BLaER1 (cell line): ENCODE measurements around the gene MYH10.

Experiments
- H3K27ac ChIP-seq: shearing (Covaris generic); formaldehyde crosslinking; 2 replicates; pipeline ENCODE4 v1.8.1; 2022
- H3K27me3 ChIP-seq: shearing (Covaris generic); formaldehyde crosslinking; 2 replicates; pipeline ENCODE4 v1.8.1; 2022
- H3K36me3 ChIP-seq: shearing (Covaris generic); formaldehyde crosslinking; 2 replicates; pipeline ENCODE4 v1.8.1; 2022
- H3K4me1 ChIP-seq: shearing (Covaris generic); formaldehyde crosslinking; 2 replicates; pipeline ENCODE4 v1.8.1; 2022
- H3K4me2 ChIP-seq: shearing (Covaris generic); formaldehyde crosslinking; 2 replicates; pipeline ENCODE4 v1.8.1; 2022
- H3K4me3 ChIP-seq: shearing (Covaris generic); formaldehyde crosslinking; 2 replicates; pipeline ENCODE4 v1.8.1; 2022
- H3K9ac ChIP-seq: shearing (Covaris generic); formaldehyde crosslinking; 2 replicates; pipeline ENCODE4 v1.8.1; 2022
- H3K9me3 ChIP-seq: shearing (Covaris generic); formaldehyde crosslinking; 2 replicates; pipeline ENCODE4 v1.8.1; 2022
- H4K20me1 ChIP-seq: shearing (Covaris generic); formaldehyde crosslinking; 2 replicates; pipeline ENCODE4 v1.8.1; 2022
- Cebpa-rat ChIP-seq: shearing (Covaris generic); IDR thresholded peaks from 2 replicates; pipeline ENCODE4 v1.8.1; 2022

The MYH10 gene

DNA sequence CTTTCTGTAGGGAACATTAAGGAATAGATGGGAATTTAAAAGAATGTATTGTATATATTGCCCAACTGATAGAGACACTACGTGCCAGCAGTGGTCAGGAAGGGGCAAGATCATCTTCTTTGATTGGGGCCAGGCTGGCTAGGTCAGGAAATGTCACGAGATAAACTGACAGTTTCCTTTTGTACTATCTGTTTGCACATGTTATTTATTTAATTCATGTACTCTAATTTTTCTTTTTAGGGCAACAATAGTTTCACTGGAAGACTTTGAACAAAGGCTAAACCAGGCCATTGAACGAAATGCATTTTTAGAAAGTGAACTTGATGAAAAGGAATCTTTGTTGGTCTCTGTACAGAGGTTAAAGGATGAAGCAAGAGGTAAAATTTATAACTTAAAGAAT is 182.2 kb downstream of the MYH10 start:
- Histone ChIP-seq H3K9me3 (no peaks in the 10 kb centered on the region), H3K36me3 (peaks cover 97% of the 10 kb centered on the region), H3K27me3 (no peaks in the 10 kb centered on the region), H3K9ac (no peak overlapping the region), H3K4me2 (no peak overlapping the region), H3K4me3 (no peak overlapping the region), H4K20me1 (peaks cover 40% of the 10 kb centered on the region), H3K4me1 (no peaks in the 10 kb centered on the region), H3K27ac (no peak overlapping the region)
- no peak for TF ChIP-seq Cebpa-rat

DNA sequence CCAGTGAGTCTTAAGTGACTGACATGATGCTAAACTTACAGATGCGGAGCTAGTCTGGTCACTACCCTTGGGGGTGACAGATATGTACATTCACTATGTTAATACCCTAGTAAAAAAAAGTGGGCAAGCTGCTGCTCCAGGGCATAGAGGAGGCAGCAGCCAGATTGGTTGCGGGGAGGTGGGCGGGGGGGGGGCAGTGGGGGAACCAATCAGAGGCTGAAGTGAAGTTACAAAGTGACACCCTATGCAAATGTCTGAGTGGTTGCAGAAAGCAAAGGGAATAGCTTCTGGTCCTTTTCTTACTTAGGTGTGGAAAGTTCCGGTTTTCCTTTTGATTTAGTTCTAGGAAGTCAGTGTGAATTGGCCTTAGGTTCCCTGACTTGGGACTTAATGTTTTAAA is 182.7 kb downstream of the MYH10 start:
- H3K27ac ChIP-seq: no peak overlapping the region
- no peaks in the 10 kb centered on the region for H3K9me3 ChIP-seq
- H3K27me3 ChIP-seq: no peaks in the 10 kb centered on the region
- no peak overlapping the region for H3K4me3 ChIP-seq
- H3K9ac ChIP-seq: no peak overlapping the region
- no peak overlapping the region for H3K4me2 ChIP-seq
- H3K36me3 ChIP-seq: peaks cover 97% of the 10 kb centered on the region
- H3K4me1 ChIP-seq: no peaks in the 10 kb centered on the region
- H4K20me1 ChIP-seq: peaks cover 45% of the 10 kb centered on the region
- TF ChIP-seq Cebpa-rat: no peak

DNA sequence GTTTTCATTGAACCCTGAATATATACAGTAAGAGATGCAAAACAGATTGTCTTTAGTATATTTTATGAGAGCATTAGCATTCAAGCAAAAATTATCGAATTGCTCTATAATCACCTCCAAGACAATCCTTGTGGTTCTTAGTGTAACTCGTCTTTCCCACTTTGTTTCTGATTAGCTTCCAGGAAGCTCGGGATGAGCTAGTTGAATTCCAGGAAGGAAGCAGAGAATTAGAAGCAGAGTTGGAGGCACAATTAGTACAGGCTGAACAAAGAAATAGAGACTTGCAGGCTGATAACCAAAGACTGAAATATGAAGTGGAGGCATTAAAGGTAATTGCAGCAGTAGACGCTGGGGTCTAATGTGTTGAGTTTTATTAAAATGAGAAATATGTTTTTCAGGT is 185.0 kb downstream of the MYH10 start:
- Histone ChIP-seq H3K36me3 (peaks cover 88% of the 10 kb centered on the region), H3K9ac (no peak overlapping the region), H3K4me2 (no peak overlapping the region), H3K9me3 (no peaks in the 10 kb centered on the region), H3K4me3 (no peak overlapping the region), H4K20me1 (peaks cover 67% of the 10 kb centered on the region), H3K4me1 (peaks cover 12% of the 10 kb centered on the region; the same call in 1 of the 2 replicates), H3K27ac (no peak overlapping the region), H3K27me3 (no peaks in the 10 kb centered on the region)
- no peak for TF ChIP-seq Cebpa-rat

DNA sequence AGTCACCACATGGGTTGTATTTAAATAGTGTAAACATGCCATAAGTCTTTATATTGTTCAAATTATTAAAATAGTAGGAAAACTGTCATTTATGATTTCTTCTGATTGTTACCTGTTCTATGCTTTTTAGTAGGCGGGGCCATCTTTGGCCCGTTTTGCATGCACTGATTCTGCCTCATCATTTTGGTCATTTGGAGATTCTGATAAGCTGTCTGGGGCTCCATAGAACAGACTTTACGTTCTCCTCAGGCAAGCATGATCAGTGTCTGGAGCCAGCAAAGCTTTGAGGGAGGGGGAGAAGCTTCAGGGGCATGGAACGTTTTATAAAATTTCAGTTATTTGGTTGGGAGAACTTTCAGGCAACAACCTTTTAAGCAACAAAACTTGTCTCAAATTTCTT is 186.0 kb downstream of the MYH10 start:
- Histone ChIP-seq H3K9me3 (no peaks in the 10 kb centered on the region), H3K27ac (no peak overlapping the region), H3K36me3 (peaks cover 89% of the 10 kb centered on the region), H3K4me1 (peaks cover 12% of the 10 kb centered on the region; the same call in 1 of the 2 replicates), H3K4me2 (no peak overlapping the region), H3K4me3 (no peak overlapping the region), H3K9ac (no peak overlapping the region), H4K20me1 (peaks cover 78% of the 10 kb centered on the region), H3K27me3 (no peaks in the 10 kb centered on the region)
- no peak for TF ChIP-seq Cebpa-rat

- Histone ChIP-seq H3K4me3 (no peak overlapping the region), H3K36me3 (peaks cover 89% of the 10 kb centered on the region), H3K4me2 (no peak overlapping the region), H3K27ac (no peak overlapping the region), H3K9ac (no peak overlapping the region), H4K20me1 (peaks cover 85% of the 10 kb centered on the region), H3K27me3 (no peaks in the 10 kb centered on the region), H3K9me3 (no peaks in the 10 kb centered on the region), H3K4me1 (peaks cover 12% of the 10 kb centered on the region; the same call in 1 of the 2 replicates)
- no peak for TF ChIP-seq Cebpa-rat
Measured at GRCh38 chr17:8443756-8444155, 186.8 kb downstream of the MYH10 start.

DNA sequence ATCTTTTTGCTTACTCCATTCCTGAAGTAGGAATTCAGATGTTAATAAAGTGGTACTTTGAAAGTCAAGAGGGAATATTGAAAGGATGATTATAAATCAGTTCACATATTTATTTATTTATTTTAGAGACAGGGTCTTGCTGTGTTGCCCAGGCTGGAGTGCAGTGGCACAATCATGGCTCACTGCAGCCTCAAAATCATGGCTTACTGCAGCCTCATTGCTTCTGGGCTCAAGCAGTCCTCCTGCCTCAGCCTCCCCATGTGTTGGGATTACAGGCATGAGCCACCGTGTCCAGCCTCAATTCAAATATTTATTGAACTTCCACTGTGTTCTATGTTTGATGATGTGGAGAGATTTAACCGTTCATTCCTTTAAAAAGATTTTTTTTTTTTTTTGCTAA is 188.2 kb downstream of the MYH10 start:
- Histone ChIP-seq H3K27me3 (no peaks in the 10 kb centered on the region), H3K36me3 (peaks cover 82% of the 10 kb centered on the region), H4K20me1 (peaks cover 100% of the 10 kb centered on the region), H3K4me1 (peaks cover 26% of the 10 kb centered on the region), H3K4me2 (no peak overlapping the region), H3K4me3 (no peak overlapping the region), H3K9ac (no peak overlapping the region), H3K9me3 (no peaks in the 10 kb centered on the region), H3K27ac (no peak overlapping the region)
- TF ChIP-seq Cebpa-rat: no peak

GRCh38 chr17:8441690-8442089 is 188.8 kb downstream of the MYH10 start:
- Histone ChIP-seq H3K4me3 (no peak overlapping the region), H3K27ac (no peak overlapping the region), H3K9me3 (no peaks in the 10 kb centered on the region), H4K20me1 (peaks cover 100% of the 10 kb centered on the region), H3K4me1 (peaks cover 32% of the 10 kb centered on the region), H3K9ac (no peak overlapping the region), H3K4me2 (no peak overlapping the region), H3K27me3 (no peaks in the 10 kb centered on the region), H3K36me3 (peaks cover 76% of the 10 kb centered on the region)
- no peak for TF ChIP-seq Cebpa-rat

- H3K4me1 ChIP-seq: peaks cover 38% of the 10 kb centered on the region
- H3K4me2 ChIP-seq: no peak overlapping the region
- H4K20me1 ChIP-seq: peaks cover 89% of the 10 kb centered on the region
- H3K27ac ChIP-seq: no peak overlapping the region
- no peak overlapping the region for H3K9ac ChIP-seq
- H3K4me3 ChIP-seq: no peak overlapping the region
- no peaks in the 10 kb centered on the region for H3K27me3 ChIP-seq
- no peaks in the 10 kb centered on the region for H3K9me3 ChIP-seq
- H3K36me3 ChIP-seq: peaks cover 57% of the 10 kb centered on the region
- TF ChIP-seq Cebpa-rat: no peak
Measured at GRCh38 chr17:8439681-8440080, 190.8 kb downstream of the MYH10 start.

DNA sequence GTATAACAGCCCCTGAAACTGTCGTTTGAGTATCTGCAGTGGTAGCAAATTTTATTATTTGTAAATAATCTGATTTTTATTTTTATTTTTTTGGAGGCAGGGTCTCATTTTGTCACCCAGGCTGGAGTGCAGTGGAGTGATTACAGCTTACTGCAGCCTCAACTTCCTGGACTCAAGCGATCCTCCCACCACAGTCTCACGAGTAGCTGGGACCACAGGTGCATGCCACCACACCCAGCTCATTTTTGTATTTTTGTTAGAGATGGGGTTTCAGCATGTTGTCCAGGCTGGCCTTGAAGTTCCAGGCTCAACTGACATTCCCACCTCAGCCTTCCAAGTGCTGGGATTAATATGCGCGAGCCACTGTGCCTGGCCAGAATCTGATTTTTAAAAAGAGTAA is 192.1 kb downstream of the MYH10 start:
- no peak for TF ChIP-seq Cebpa-rat
- H3K4me3 ChIP-seq: no peak overlapping the region
- H3K9me3 ChIP-seq: no peaks in the 10 kb centered on the region
- H3K9ac ChIP-seq: 0 out of 2 replicates have a peak overlapping the region, but pooled peaks have one; percentile 20
- H3K27me3 ChIP-seq: no peaks in the 10 kb centered on the region
- peaks cover 38% of the 10 kb centered on the region for H3K4me1 ChIP-seq
- peaks cover 77% of the 10 kb centered on the region for H4K20me1 ChIP-seq
- no peak overlapping the region for H3K27ac ChIP-seq
- H3K36me3 ChIP-seq: peaks cover 45% of the 10 kb centered on the region
- peak overlapping the region; percentile 84 for H3K4me2 ChIP-seq

GRCh38 chr17:8436844-8437171 is 193.7 kb downstream of the MYH10 start:
- Histone ChIP-seq H3K9ac (peak overlapping the region; percentile 96), H3K36me3 (peaks cover 36% of the 10 kb centered on the region), H3K4me2 (peak overlapping the region; percentile 84), H3K4me3 (peak overlapping the region; percentile 96), H3K27ac (peak overlapping the region; percentile 94), H4K20me1 (peaks cover 60% of the 10 kb centered on the region), H3K9me3 (no peaks in the 10 kb centered on the region), H3K27me3 (no peaks in the 10 kb centered on the region), H3K4me1 (peaks cover 37% of the 10 kb centered on the region)
- TF ChIP-seq Cebpa-rat: no peak

GRCh38 chr17:8436169-8436843 is 194.2 kb downstream of the MYH10 start:
- TF ChIP-seq Cebpa-rat: no peak
- Histone ChIP-seq H3K27ac (peak overlapping the region; percentile 94), H3K4me2 (peak overlapping the region; percentile 84), H3K4me3 (peak overlapping the region; percentile 96), H3K4me1 (peaks cover 32% of the 10 kb centered on the region), H4K20me1 (peaks cover 55% of the 10 kb centered on the region), H3K9ac (peak overlapping the region; percentile 96), H3K9me3 (no peaks in the 10 kb centered on the region), H3K36me3 (peaks cover 32% of the 10 kb centered on the region), H3K27me3 (no peaks in the 10 kb centered on the region)
